GM19397 (cell line): ENCODE measurements around the gene TRPV4.
"Not testable (repeated sequence)": the region's sequence is repeated elsewhere in the genome, so short reads cannot be mapped to it uniquely, and the experiment has no call there.

Source experiments
- ATAC-seq: cut with Tn5 transposase; IDR thresholded peaks from one replicate; pipeline ENCODE4 v1.9.1; 2021; ENCODE audit warnings: mild to moderate bottlenecking, moderate library complexity; ENCODE audit not compliant: unreplicated experiment

TRPV4 gene

DNA sequence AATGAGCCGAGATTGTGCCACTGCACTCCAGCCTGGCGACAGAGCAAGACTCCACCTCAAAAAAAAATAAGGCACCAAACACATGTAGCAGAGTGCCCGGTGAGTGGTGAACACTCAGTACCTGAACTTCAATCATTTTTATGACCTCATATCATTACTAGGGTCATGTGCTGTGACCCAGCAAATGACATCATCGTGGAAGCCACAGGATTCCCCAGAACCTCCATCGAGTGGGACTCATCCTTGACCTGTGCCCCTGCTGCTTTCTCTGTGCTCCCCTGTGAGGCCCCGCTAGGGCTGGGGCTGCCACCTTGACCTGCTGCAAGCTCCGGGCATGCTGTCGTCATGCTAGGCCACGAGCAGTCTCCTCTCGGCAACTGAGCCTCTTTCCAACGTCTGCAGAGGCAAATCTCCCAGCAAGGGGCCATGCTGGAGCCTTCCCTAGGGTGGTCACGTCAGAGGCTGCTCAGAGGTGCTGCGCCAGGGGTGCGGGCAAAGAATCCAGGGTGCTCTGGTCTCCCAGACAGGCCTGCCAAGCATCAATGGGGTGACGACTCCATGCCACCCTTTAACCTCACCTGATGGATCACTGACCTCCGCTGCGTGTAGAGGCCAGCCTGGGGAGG lies 28.6 kb upstream of the TRPV4 start:
- no peak for ATAC-seq

DNA sequence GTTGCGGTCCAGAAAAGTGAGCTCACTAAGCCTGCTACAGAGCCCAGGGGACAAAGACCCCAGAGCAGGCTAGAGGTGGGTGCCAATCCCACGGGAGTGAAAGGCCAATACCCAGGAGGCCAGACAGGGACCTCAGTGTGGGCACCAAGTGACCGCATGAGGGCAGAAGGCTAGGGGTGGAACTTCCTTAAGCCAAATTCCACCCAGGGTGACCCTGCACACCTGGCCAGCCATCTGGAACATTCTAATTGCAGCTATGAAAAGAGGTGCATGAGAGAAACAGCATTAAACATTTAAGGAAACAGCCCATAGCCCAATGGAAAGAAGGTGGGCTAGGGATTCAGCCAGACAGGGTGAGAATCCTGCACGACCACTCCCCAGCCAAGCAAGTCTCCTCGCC lies 27.8 kb upstream of the TRPV4 start:
- no peak for ATAC-seq

DNA sequence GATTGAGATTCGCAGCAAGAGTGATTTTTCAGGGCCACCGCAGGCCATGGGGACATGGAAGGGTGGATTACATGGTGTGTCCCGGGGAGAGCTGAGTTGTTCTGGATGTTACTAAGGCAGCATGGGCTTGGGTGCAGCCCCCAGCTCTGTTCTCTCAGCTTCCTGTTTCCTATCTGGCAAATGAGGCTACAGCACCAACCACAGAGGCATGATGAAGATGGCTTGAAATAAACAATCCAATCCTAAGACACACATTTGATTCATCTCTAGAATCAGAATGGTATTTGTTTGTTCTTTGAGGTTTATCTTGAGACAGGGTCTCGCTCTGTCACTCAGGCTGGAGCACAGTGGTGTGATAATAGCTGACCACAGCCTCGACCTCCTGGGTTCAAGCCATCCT lies 25.6 kb upstream of the TRPV4 start:
- ATAC-seq, result no peak

DNA sequence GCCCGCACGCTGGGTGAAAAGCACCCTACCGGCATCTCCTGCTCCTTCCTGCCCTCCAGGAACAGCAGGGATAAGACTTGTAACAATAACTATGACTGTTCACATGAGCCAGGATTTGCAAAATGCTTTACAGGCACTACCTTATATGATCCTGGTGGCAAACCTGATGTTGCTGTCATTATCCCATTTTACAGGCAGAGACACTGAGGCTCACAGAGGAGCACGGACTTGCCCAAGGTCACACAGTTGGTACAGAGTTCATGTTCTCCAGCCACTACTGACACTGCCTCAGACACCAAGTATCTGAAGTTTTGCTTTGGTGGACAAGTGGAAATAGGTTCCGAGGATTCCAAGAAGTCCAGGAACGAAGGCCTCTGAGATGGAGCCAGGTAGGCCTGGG lies 24.5 kb upstream of the TRPV4 start:
- ATAC-seq, result no peak

DNA sequence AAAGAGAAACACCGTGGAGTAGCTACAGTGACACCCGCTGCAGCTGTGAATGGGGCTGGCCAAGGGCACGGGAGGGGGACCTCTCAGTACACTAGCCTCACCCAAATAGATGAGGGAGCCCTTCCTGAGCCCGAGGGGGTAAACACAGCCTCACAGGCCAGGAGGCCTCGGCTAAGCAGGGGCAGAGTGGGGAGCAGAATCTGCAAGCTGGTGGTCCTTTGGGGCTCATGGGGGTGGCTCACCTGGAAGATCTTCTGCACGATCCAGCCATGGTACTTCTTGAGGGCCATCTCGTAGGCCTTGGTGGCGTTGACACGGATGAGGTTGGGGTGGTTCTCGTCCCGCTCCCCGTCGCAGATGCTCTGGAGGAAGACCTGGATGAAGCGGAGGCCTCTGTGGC lies 22.2 kb upstream of the TRPV4 start:
- ATAC-seq, result no peak

DNA sequence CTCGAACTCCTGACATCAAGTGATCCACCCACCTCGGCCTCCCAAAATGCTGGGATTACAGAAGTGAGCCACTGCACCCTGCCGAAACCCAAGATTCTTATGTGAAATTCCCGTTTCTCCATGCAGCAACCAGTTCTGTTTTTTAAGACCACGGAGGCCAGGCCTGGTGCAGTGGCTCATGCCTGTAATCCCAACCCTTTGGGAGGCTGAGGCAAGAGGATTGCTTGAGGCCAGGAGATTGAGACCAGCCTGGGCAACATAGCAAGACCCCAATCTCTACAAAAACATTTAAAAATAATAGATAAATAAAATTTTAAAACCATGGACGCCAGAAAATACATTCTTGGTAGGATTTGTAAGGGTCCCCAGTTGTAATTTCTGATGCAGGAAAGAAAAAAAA lies 17.3 kb upstream of the TRPV4 start:
- not testable (repeated sequence) for ATAC-seq

DNA sequence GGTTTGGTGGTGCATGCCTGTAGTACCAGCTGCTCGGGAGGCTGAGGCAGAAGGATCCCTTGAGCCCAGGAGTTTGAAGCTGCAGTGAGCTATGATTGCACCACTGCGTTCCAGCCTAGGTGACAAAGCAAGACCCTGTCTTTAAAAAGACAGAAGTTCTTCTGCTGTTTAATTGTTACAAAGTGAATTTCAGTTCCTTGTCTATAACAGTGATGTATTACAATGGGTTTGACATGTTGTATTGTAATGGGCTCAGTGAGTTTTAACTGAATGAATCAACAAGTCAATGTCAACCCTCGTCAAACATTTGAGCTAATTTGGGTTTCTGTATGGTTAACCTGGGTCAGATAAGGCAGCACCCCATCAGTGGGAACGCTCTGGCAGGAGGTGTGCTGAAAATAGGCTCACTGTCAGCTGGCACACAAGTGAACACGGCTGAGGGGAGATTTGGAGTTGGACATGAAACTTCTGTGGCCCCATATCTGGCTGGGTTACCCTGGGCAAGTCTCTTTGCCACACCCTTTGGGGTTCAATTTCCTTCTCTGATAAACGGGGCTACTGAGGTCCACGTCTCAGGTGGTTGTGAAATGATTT lies 14.0 kb upstream of the TRPV4 start:
- ATAC-seq, result no peak

DNA sequence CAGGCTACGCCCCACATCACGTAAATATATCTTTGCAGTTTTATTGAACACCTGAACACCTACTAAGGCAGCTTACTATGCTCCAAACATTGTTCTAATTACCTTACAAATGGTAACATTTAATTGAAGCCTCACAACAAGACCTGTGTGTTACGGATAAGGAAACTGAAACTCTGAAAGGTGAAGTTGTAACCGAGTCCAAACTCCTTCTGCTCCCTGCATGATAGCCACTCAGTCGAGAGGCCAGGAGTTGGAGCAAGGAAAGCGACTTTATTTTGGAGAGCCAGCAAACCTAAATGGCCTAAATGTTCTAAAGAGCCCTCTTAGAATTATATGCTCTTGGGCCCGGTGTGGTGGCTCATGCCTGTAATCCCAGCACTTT lies 12.6 kb upstream of the TRPV4 start:
- no peak for ATAC-seq

DNA sequence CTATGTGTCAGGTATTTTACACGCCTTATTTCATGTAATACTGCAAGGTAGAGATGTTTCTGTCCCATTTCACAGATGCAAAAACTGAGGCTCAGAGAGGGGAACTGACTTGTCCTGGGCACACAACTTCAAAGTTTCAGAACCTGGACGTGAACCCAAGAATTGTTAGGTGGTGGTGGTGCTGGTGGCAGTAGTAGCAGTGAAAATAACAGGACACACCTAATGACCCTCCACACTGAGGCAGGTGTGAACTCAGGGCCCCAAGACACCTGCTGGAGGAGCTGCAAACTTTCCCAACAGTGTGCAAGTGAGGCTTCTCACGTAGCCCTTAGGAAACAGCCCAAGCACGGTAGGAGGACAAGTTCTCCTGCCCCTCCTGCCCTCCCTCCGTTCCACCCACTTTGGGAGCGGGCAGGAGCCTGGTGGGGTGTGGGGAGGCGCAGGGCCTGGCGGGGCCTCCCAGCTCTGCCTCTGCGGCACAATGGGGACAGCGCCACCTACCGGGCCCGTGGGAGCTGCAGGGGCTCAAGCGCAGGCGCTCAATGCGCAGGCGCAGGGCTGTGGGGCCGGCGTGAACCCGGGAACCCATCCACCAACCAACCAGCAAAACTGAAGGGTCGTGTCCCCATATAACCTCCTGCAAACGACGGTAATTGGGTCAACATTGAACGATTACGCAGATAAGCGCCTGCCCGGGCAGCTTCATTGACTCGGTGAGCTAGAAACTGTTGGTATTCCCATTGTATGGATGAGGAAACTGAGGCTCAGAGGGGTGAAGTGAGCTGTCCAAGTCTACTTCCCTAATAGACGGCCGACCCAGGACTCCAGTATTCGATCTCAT lies 12.0 kb upstream of the TRPV4 start:
- ATAC-seq, result peak; percentile 84

DNA sequence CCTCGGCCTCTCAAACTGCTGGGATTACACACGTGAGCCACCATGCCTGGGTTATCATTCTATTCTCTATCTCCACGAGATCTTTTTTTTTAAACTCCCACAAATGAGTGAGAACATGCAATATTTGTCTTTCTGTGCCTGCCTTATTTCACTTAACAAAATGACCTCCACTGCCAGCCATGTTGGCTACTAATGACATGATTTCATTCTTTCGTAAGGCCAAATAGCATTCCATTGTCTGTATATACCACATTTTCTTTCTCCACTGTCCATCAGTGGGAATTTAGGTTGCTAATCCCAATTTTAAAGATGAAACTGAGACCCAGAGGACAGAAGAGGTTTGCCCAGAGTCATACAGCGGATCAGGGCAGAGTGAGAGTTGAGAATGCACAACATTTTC lies 10.9 kb upstream of the TRPV4 start:
- ATAC-seq, result no peak

DNA sequence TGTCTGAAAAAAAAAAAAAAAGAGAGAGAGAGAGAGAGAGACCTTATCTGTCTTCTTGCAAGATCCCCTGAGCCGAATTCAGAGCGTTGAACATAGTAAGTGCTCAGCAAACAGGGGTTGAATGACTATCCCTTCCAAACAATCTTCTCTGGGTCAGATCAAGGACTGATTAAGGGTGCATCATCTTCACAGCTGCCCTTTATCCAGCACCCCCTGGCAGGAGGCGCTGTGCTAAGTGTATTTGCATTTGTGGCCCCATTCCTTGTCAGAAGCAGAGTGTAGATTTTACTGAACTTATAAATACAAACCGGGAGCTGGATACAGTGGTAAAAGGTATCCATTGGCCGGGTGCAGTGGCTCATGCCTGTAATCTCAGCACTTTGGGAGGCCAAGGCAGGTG lies 8.8 kb upstream of the TRPV4 start:
- ATAC-seq, result no peak

DNA sequence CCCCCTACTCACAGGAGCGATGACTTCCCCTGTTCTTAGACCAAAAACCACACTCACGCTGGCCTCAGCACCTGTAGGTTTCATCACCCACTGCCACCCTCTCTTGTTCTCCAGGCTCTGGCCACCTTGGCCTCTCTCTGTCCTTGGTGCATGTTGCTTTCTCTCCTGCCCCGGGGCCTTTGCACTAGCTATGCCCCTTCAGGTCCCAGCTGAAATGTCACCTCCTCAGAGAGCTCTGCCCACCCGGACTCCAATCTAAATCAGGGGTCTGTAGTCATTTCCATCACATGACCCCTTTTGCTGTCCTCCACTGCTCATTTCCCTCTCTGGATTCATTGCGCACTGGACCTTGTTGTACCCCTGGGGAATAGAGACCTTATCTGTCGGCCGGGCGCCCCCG lies 8.2 kb upstream of the TRPV4 start:
- ATAC-seq, result no peak

DNA sequence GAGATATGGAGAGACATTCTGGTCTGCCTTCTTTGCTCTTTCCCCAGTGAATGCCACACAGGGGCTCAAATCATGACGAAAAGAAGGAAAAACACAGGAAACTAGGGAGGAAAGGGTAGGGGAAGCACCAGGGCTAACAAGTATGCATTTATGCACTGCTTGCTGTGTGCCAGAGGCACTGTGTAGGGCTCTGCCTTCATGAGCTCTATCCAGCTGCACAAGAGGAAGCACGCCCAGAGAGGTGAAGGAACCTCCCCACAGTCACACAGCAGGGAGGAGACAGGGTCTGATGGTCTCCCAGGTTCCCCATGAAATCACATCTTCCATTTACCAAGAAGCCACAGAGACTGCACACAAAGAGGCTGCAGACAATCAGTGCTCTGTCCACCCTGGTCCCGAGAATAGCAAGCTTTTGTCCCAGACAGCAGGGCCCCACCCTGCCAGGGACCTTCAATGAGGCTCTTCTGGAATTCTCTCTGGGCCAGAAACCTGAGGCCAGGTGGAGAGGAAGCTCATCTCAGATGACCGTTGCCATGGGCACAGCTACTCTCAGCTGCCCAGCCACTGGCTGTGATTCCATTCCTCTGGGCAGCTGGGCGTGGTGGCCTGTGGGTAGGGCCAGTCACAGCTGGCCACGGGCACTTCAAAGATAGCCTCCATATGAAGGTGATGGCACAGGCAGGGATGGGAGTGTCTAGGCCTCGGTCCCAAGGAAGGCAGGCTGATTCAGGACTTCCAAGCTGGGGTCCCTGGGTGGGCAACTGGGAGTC lies 7.3 kb upstream of the TRPV4 start:
- ATAC-seq, result no peak

DNA sequence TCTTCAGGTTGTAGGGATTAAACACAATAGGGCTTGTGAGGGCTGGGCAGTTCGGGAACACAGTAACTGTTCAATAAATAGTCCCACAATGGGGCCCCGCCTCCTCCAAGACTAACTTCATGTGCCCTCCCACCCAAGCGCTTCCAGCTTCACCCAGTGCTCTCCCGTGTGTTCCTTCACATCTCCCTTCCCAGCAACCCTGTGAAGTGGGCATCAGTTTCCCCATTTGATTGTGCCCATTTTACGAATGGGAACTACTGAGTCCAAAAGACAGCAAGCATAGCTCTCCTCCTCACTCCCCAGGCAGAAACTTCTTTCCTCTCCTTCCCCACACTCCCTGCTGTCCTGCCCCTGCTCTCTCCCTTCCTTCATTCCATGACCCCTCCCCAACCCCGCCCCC lies 6.2 kb upstream of the TRPV4 start:
- no peak for ATAC-seq

DNA sequence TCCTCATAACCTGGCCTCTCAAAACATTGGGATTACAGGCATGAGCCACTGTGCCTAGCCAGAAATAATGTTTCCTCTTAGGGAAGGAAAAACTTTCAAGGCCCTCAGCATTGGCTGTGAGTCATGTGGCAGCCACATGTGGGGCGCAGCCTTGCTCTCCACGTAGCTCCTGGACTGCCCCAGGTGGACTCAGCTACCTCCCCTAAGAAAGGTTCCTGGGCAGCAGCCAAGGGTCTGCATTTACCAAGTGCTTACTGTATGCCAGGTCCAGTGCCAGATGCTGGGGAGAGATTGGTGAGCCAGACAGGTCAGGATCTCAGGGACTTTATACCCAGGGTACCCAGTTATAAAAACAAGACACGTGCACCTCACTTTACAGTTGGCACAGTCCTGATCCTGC lies 3.7 kb upstream of the TRPV4 start:
- no peak for ATAC-seq

DNA sequence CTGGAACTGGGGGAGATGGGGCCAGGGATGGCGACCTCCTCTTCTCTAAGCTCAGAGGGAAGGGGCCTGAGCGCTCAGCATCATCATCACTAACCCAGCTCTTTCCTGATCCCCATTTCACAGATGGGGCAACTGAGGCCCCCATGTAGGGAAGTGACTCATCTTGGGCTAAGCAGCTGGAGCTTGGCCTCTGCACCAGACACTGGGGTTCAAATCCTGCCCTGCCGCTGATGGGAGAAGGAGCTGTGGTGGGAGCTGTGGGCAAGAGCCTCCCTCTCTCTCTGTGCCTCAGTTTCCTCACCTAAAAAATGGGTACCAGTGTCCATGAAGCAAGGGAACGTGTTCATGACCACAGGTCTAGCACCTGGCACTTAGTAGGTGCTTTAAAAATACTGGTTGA lies 2.6 kb upstream of the TRPV4 start:
- ATAC-seq, result no peak

DNA sequence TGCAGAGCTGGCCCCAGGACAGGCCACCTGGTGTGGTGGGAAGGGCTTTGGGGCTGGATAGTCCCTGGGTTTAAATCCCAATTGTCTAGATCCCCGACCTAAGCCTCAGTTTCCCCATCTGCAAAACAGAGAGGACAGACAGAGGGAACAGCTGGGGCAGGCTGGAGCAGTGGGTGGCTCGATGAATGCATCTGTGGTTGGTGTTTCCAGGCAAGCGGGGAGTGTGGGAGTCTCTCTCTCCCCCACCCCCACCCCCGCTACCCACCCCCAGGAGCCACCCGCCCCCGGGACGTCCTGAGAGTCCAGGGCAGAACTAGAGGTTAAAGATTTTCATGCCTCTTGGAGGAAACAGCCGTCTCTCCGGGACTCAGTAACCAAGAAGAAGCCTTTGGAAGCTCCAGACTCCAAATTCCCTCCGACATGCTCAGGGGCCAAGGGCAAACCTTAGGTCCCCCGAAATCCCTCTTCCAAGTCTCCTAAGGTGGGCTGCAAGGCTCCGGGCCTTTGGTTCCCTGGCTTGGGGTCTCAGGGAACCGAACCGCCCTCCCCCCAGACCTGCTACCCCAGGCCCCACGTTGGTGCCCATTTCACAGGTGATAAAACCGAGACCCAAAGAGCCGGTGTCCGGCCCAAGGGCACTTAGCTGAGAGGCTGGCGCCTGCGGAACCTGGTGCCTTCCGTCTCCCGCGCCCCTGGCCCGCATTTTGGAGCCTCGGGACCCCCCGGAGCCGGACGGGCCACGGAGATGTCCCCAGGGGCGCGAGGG lies 474 bp downstream of the TRPV4 start:
- ATAC-seq, result no peak

DNA sequence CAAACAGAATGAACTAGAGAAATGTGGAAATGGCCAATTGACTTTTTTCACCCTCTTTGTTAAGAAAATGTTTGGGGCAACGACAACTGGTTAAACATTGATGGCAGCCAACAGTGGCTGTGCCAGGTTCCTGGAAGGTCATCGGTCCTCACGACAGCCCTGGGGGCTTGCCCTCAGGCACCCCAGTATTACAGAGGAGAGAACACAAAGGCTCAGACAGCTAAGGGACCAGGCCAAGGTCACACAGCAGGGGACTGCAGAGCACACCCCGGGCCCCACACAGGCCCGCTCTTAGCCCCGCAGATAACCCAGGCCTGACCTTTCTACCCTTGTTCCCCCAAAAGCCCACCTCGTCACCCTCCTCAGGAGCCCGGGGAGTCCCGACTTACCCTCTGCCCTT lies 1.3 kb downstream of the TRPV4 start:
- ATAC-seq, result no peak

DNA sequence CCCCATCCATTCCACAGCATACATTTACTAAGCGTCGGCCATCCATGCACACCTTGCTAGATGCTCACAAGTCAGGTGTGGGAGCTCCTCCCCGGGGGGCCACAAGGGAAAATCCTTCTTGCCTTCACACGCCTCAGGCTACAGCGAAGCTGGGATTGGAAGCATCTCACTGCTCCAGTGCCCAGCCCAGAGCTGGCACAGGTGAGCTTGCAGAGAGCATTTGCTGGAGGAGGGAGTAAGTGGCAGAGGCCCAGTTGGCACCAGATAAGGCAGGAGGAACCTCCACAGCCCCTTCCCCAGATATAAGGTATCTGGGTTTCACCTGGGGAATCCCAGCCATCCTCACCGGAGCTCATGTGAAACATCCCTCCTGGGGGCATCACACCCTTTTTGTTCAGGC lies 1.8 kb downstream of the TRPV4 start:
- ATAC-seq, result no peak

DNA sequence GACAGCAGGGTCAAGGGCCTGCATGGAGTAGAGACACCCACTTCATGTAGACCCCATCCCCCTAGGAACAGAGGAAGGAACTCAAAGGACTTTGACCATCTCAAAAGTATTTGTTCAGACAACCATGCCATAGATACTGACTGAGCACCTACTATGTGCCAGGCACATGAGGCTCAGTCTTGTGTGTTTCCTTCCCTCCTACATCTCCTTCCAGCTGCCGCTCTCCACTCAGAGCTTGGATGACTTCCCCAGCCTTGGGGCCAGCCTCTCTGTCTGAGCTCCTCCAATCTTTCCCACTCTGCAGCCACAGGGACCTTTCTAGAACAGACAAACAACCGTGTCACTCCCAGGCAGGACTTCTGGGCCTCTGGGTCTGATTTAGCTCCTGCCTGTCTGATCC lies 2.5 kb downstream of the TRPV4 start:
- ATAC-seq, result no peak

DNA sequence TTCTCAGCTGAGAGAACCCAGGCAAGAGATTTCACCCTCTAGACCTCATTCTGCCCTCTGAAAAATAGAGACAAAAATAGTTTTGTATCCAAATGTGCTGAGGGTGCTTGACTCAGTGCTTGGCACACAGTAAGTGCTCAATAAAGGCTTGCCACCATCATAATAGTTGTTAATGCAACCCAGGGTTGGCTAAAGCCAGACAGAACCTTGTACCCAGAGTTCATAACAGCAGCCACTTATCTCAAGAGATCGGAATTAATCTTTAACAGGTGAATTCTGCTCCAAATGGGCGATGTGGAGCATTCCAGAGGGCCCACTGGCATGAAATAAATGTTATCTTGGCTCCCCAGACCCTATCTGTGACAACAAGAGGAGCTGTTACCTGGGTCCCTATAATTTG lies 2.9 kb downstream of the TRPV4 start:
- no peak for ATAC-seq
